Measurements from ENCODE around the gene SCGN. TPM values are rescaled to one million over a fixed set of nuclear protein-coding genes. Genes with fewer than 3 reads are reported as not detected.

SCGN gene
- total RNA-seq, 1 donor from 2014 or later, result not detected

- FAIRE-seq (no peak), DNase-seq (ENCODE audit: low read depth) (no peak)
- TF ChIP-seq, protein P1, sequence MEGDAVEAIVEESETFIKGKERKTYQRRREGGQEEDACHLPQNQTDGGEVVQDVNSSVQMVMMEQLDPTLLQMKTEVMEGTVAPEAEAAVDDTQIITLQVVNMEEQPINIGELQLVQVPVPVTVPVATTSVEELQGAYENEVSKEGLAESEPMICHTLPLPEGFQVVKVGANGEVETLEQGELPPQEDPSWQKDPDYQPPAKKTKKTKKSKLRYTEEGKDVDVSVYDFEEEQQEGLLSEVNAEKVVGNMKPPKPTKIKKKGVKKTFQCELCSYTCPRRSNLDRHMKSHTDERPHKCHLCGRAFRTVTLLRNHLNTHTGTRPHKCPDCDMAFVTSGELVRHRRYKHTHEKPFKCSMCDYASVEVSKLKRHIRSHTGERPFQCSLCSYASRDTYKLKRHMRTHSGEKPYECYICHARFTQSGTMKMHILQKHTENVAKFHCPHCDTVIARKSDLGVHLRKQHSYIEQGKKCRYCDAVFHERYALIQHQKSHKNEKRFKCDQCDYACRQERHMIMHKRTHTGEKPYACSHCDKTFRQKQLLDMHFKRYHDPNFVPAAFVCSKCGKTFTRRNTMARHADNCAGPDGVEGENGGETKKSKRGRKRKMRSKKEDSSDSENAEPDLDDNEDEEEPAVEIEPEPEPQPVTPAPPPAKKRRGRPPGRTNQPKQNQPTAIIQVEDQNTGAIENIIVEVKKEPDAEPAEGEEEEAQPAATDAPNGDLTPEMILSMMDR (IDR thresholded peaks at IDR 0.05; ENCODE audit: insufficient read depth, low read length, severe bottlenecking), result no peak
- no peak overlapping the region for H3K4me3 ChIP-seq (ENCODE audit: low read depth, low read length)
- H3K27me3 ChIP-seq (ENCODE audit: control insufficient read depth, insufficient read depth, low read length), result no peaks in the 10 kb centered on the region
- H3K36me3 ChIP-seq (ENCODE audit: control insufficient read depth, insufficient read depth, low read length), result peaks cover 2% of the 10 kb centered on the region
Observed at GRCh38 chr6:25612666-25613065, 39.3 kb upstream of the SCGN start.

DNA sequence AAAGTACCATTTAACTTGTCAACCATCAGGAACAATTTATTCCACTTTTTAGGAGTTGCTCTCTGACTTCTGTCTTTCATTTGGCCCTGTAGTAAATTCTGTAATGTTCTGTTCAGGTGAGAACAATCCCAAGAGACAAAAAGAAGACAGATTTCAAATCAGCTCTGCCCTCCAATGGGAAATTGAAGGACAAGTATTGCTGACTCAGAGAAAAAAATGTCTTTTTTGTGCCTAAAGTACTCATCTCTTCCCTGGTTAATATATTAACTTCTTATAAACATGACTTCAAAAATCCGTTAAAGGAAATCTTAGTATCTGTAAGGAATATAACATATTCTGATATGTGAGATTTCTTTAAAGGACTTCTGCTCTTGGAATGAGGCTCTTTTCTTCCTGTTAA is 38.6 kb upstream of the SCGN start:
- TF ChIP-seq, protein P1 (IDR thresholded peaks at IDR 0.05; ENCODE audit: insufficient read depth, low read length, severe bottlenecking), result no peak
- Histone ChIP-seq H3K27me3 (ENCODE audit: control insufficient read depth, insufficient read depth, low read length) (no peaks in the 10 kb centered on the region), H3K36me3 (ENCODE audit: control insufficient read depth, insufficient read depth, low read length) (peaks cover 2% of the 10 kb centered on the region), H3K4me3 (ENCODE audit: low read depth, low read length) (no peak overlapping the region)
- DNase-seq (ENCODE audit: low read depth) (no peak), FAIRE-seq (no peak)

GRCh38 chr6:25614052-25614451 is 38.0 kb upstream of the SCGN start:
- Histone ChIP-seq H3K27me3 (ENCODE audit: control insufficient read depth, insufficient read depth, low read length) (no peaks in the 10 kb centered on the region), H3K4me3 (ENCODE audit: low read depth, low read length) (no peak overlapping the region), H3K36me3 (ENCODE audit: control insufficient read depth, insufficient read depth, low read length) (peaks cover 2% of the 10 kb centered on the region)
- no peak for FAIRE-seq
- DNase-seq (ENCODE audit: low read depth), result no peak
- TF ChIP-seq, protein P1 (IDR thresholded peaks at IDR 0.05; ENCODE audit: insufficient read depth, low read length, severe bottlenecking), result no peak

DNA sequence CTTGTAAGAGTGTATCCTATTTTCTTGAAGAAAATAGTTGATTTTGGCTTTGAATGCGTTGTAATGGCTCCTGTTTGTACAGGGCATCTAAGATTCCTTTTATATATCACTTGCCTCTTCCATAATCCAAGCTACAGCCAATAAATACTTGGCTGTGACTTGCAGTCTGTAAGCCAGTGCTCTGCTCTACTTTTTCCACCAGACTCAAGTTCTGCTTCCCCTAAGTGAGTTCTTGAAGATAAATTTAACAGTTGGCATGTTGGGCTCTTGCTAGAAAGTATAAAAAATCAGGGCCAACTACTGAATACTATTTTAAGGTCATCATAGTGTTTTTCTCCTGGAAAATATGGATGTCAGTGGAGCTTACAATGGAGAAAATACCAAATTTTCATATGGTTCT is 36.5 kb upstream of the SCGN start:
- no peaks in the 10 kb centered on the region for H3K27me3 ChIP-seq (ENCODE audit: control insufficient read depth, insufficient read depth, low read length)
- H3K4me3 ChIP-seq (ENCODE audit: low read depth, low read length), result no peak overlapping the region
- DNase-seq (ENCODE audit: low read depth), result no peak
- H3K36me3 ChIP-seq (ENCODE audit: control insufficient read depth, insufficient read depth, low read length), result peaks cover 2% of the 10 kb centered on the region
- TF ChIP-seq, protein P1 (IDR thresholded peaks at IDR 0.05; ENCODE audit: insufficient read depth, low read length, severe bottlenecking), result no peak
- FAIRE-seq, result no peak

DNA sequence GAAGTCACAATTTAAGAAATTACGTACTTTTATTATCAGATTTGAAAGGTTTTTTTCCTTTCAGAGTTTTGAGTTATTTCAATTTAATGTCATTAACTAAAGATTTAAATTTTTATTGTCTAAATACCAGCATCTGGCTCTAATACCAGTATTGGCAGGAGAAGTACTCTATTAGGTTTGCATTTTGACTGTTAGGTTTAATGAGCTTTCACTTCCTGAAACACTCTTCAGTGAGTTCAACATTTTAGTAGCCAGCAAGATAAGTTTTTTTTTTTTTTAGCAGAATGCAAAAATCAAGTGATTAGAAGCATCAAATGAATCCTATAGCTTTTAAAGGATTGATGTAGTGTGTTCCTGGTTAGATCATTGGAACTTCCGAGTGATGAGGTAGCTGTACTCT is 34.0 kb upstream of the SCGN start:
- TF ChIP-seq, protein P1 (IDR thresholded peaks at IDR 0.05; ENCODE audit: insufficient read depth, low read length, severe bottlenecking), result no peak
- FAIRE-seq, result no peak
- DNase-seq (ENCODE audit: low read depth), result no peak
- Histone ChIP-seq H3K4me3 (ENCODE audit: low read depth, low read length) (no peak overlapping the region), H3K27me3 (ENCODE audit: control insufficient read depth, insufficient read depth, low read length) (no peaks in the 10 kb centered on the region), H3K36me3 (ENCODE audit: control insufficient read depth, insufficient read depth, low read length) (no peaks in the 10 kb centered on the region)

- TF ChIP-seq, protein P1 (IDR thresholded peaks at IDR 0.05; ENCODE audit: insufficient read depth, low read length, severe bottlenecking), result no peak
- Histone ChIP-seq H3K36me3 (ENCODE audit: control insufficient read depth, insufficient read depth, low read length) (no peaks in the 10 kb centered on the region), H3K4me3 (ENCODE audit: low read depth, low read length) (no peak overlapping the region), H3K27me3 (ENCODE audit: control insufficient read depth, insufficient read depth, low read length) (no peaks in the 10 kb centered on the region)
- FAIRE-seq (no peak), DNase-seq (ENCODE audit: low read depth) (no peak)
Observed at GRCh38 chr6:25619217-25619616, 32.8 kb upstream of the SCGN start.
